HepG2 (cell line): ENCODE results near the gene PTPN3. TPM values are rescaled to one million over a fixed set of nuclear protein-coding genes. Genes with fewer than 3 reads are reported as not detected.

Source experiments
- ARHGAP35 ChIP-seq: sonication (generic); formaldehyde crosslinking; IDR thresholded peaks from 2 replicates; pipeline ENCODE4 v1.9.0; 2022; ENCODE audit warnings: mild to moderate bottlenecking, inconsistent platforms, moderate library complexity, missing genetic modification reagents, borderline replicate concordance
- CCAR2 ChIP-seq: fragments of 200-400 bp; formaldehyde crosslinking; optimal IDR thresholded peaks from 2 replicates; pipeline ENCODE3; 2018; ENCODE audit warnings: low read depth, mild to moderate bottlenecking, low read length, moderate library complexity
- CHD2 ChIP-seq: IDR thresholded peaks from 2 replicates; pipeline ENCODE4 v1.6.1; 2011; ENCODE audit warnings: low read depth, low read length, improper control_type of control experiment
- JUN ChIP-seq: sonication (generic); formaldehyde crosslinking; IDR thresholded peaks from 2 replicates; pipeline ENCODE4 v1.4.0; 2020; ENCODE audit warnings: mild to moderate bottlenecking, missing genetic modification reagents
- MEIS1 ChIP-seq: sonication (generic); formaldehyde crosslinking; IDR thresholded peaks from 2 replicates; pipeline ENCODE4 v1.9.0; 2021; ENCODE audit warnings: mild to moderate bottlenecking, missing genetic modification reagents, moderate library complexity, borderline replicate concordance
- MTA3 ChIP-seq: sonication (generic); formaldehyde crosslinking; IDR thresholded peaks from 2 replicates; pipeline ENCODE4 v1.4.0; 2020; ENCODE audit warnings: missing genetic modification reagents
- RARG ChIP-seq: sonication (generic); formaldehyde crosslinking; IDR thresholded peaks from 2 replicates; pipeline ENCODE4 v1.4.0; 2020; ENCODE audit warnings: low read depth, mild to moderate bottlenecking, missing genetic modification reagents
- REL ChIP-seq: sonication (generic); formaldehyde crosslinking; conservative IDR thresholded peaks from 2 replicates; pipeline ENCODE4 v1.8.0; 2022; ENCODE audit warnings: mild to moderate bottlenecking, missing genetic modification reagents, moderate library complexity
- RFXAP ChIP-seq: sonication (generic); formaldehyde crosslinking; IDR thresholded peaks from 2 replicates; pipeline ENCODE4 v1.4.0; 2020; ENCODE audit warnings: missing genetic modification reagents, borderline replicate concordance
- SMC3 ChIP-seq: IDR thresholded peaks from 2 replicates; pipeline ENCODE4 v1.6.1; 2011; ENCODE audit warnings: low read length, improper control_type of control experiment
- TAF15 ChIP-seq: fragments of 200-400 bp; formaldehyde crosslinking; IDR thresholded peaks from one replicate; pipeline ENCODE4 v1.6.1; 2018; ENCODE audit warnings: mild to moderate bottlenecking, low read depth, low read length; ENCODE audit not compliant: poor library complexity, severe bottlenecking
- U2AF2 ChIP-seq: fragments of 200-400 bp; formaldehyde crosslinking; IDR thresholded peaks from 2 replicates; pipeline ENCODE4 v1.6.1; 2017; ENCODE audit warnings: low read depth, mild to moderate bottlenecking, low read length
- ZBTB20 ChIP-seq: sonication (generic); formaldehyde crosslinking; IDR thresholded peaks from 2 replicates; pipeline ENCODE4 v1.8.1; 2023; ENCODE audit warnings: missing genetic modification reagents, low read depth, mild to moderate bottlenecking, borderline replicate concordance
- ZNF180 ChIP-seq: sonication (generic); formaldehyde crosslinking; IDR thresholded peaks from 2 replicates; pipeline ENCODE4 v1.4.0; 2020; ENCODE audit warnings: low read depth, missing genetic modification reagents, borderline replicate concordance
- ZNF234 ChIP-seq: sonication (generic); formaldehyde crosslinking; conservative IDR thresholded peaks from 2 replicates; pipeline ENCODE4 v1.5.1; 2020; ENCODE audit warnings: mild to moderate bottlenecking, missing genetic modification reagents
- ZNF34 ChIP-seq: sonication (generic); formaldehyde crosslinking; IDR thresholded peaks from 2 replicates; pipeline ENCODE4 v1.4.0; 2020; ENCODE audit warnings: mild to moderate bottlenecking, missing genetic modification reagents, borderline replicate concordance
- ZNF720 ChIP-seq: sonication (generic); formaldehyde crosslinking; IDR thresholded peaks from 2 replicates; pipeline ENCODE4 v1.4.0; 2020; ENCODE audit warnings: missing genetic modification reagents
- ZNF773 ChIP-seq: sonication (generic); formaldehyde crosslinking; IDR thresholded peaks from 2 replicates; pipeline ENCODE4 v1.4.0; 2020; ENCODE audit warnings: missing genetic modification reagents, borderline replicate concordance
- ZNF780A ChIP-seq: sonication (generic); formaldehyde crosslinking; IDR thresholded peaks from 2 replicates; pipeline ENCODE4 v1.8.0; 2022; ENCODE audit warnings: mild to moderate bottlenecking, missing genetic modification reagents, moderate library complexity
- ZNF841 ChIP-seq: sonication (generic); formaldehyde crosslinking; IDR thresholded peaks from 2 replicates; pipeline ENCODE4 v1.8.1; 2023; ENCODE audit warnings: missing genetic modification reagents, borderline replicate concordance
- ZSCAN31 ChIP-seq: sonication (generic); formaldehyde crosslinking; IDR thresholded peaks from 2 replicates; pipeline ENCODE4 v1.5.0; 2020; ENCODE audit warnings: low read depth, mild to moderate bottlenecking, missing genetic modification reagents
- polyA plus RNA-seq, 8 experiments: library from polyadenylated mRNA; depleted of rRNA in 3 of 8; stranded (reverse) in 7 of 8; unstranded in 1 of 8; fragments of >200 nt; fragmentation: Illumina TruSeq in 4 of 8; extraction: Trizol in 4 of 8; gene quantifications; 2 replicates each; pipeline versions ENCODE4 v1.2.1 to v1.2.3, GENCODE V29; 2011 to 2016; ENCODE audit warnings: low read depth in 4 of 8, missing spikeins in 1 of 8, mixed read lengths in 1 of 8; ENCODE audit not compliant: insufficient read depth in 1 of 8
- total RNA-seq, 5 experiments: library from RNA; depleted of rRNA; stranded (reverse); fragments of >200 nt; fragmentation: Illumina TruSeq; extraction: Trizol; gene quantifications; 2 replicates each; pipeline ENCODE4 v1.2.3, GENCODE V29; 2016; ENCODE audit warnings: low read depth in 1 of 5
- TF ChIP-seq, protein P1 (sequence below): IDR thresholded peaks from 2 replicates; pipeline ENCODE4 v1.6.1; 2016; ENCODE audit warnings: missing compliant biosample characterization, missing genetic modification reagents, borderline replicate concordance
- TF ChIP-seq, protein P2 (sequence below): sonication (generic); formaldehyde crosslinking; IDR thresholded peaks from 2 replicates; pipeline ENCODE4 v1.8.0; 2023; ENCODE audit warnings: mild to moderate bottlenecking, missing genetic modification reagents
- TF ChIP-seq, protein P3 (sequence below): sonication (generic); formaldehyde crosslinking; IDR thresholded peaks from 2 replicates; pipeline ENCODE4 v1.4.0; 2020; ENCODE audit warnings: missing genetic modification reagents, borderline replicate concordance

Gene PTPN3
- total and polyA plus RNA-seq, 2 of the 13 experiments (the other 11 are each of a cell fraction or from before 2014, with no cell fraction given) = 5.6 to 20.5 TPM

DNA sequence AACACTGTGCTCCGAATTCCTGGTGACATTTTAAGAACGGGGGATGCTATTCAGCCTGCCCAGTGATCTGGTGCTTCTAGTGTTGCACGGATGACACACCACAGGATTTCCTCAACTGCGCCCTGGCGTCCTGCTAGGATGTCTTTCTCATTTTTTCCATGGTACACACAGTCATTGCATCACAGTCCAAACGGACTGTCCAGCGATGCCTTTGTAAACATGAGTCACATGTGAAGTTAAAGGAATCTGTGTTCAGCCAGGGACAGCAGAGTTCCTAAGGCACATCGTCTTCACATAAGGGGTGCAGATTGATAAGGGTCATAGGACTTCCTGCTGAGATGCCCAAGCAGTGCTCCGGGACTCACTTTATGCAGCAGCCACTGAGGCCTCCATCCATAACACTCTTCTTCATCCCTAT, 9.3 kb upstream of the PTPN3 start (continued):
- TF ChIP-seq, protein P1, sequence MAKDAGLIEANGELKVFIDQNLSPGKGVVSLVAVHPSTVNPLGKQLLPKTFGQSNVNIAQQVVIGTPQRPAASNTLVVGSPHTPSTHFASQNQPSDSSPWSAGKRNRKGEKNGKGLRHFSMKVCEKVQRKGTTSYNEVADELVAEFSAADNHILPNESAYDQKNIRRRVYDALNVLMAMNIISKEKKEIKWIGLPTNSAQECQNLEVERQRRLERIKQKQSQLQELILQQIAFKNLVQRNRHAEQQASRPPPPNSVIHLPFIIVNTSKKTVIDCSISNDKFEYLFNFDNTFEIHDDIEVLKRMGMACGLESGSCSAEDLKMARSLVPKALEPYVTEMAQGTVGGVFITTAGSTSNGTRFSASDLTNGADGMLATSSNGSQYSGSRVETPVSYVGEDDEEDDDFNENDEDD (CRISPR knock-in tag) = peak; percentile 33; the same call in 1 of the 2 replicates
- no peak for TF ChIP-seq ZNF234 (CRISPR knock-in tag)
- TF ChIP-seq RARG = no peak
- TF ChIP-seq ZNF773 = no peak
- TF ChIP-seq ZNF720 (CRISPR knock-in tag) = no peak
- no peak for TF ChIP-seq ARHGAP35 (CRISPR knock-in tag)
- TF ChIP-seq ZNF34 (CRISPR knock-in tag) = no peak
- TF ChIP-seq, protein P2, sequence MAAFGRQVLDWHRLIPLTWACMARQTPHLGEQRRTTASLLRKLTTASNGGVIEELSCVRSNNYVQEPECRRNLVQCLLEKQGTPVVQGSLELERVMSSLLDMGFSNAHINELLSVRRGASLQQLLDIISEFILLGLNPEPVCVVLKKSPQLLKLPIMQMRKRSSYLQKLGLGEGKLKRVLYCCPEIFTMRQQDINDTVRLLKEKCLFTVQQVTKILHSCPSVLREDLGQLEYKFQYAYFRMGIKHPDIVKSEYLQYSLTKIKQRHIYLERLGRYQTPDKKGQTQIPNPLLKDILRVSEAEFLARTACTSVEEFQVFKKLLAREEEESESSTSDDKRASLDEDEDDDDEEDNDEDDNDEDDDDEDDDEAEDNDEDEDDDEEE (CRISPR knock-in tag) = no peak
- TF ChIP-seq JUN (CRISPR knock-in tag) = peak; percentile 89; the same call in 1 of the 2 replicates
- peak; percentile 85; the same call in 1 of the 2 replicates for TF ChIP-seq ZBTB20
- no peak for TF ChIP-seq REL
- TF ChIP-seq RFXAP (CRISPR knock-in tag) = no peak
- no peak for TF ChIP-seq U2AF2
- no peak for TF ChIP-seq ZNF841 (CRISPR knock-in tag)
- TF ChIP-seq SMC3 = peak; percentile 34; the same call in 1 of the 2 replicates
- peak; percentile 36 for TF ChIP-seq CCAR2
- TF ChIP-seq, protein P3, sequence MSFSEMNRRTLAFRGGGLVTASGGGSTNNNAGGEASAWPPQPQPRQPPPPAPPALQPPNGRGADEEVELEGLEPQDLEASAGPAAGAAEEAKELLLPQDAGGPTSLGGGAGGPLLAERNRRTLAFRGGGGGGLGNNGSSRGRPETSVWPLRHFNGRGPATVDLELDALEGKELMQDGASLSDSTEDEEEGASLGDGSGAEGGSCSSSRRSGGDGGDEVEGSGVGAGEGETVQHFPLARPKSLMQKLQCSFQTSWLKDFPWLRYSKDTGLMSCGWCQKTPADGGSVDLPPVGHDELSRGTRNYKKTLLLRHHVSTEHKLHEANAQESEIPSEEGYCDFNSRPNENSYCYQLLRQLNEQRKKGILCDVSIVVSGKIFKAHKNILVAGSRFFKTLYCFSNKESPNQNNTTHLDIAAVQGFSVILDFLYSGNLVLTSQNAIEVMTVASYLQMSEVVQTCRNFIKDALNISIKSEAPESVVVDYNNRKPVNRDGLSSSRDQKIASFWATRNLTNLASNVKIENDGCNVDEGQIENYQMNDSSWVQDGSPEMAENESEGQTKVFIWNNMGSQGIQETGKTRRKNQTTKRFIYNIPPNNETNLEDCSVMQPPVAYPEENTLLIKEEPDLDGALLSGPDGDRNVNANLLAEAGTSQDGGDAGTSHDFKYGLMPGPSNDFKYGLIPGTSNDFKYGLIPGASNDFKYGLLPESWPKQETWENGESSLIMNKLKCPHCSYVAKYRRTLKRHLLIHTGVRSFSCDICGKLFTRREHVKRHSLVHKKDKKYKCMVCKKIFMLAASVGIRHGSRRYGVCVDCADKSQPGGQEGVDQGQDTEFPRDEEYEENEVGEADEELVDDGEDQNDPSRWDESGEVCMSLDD (CRISPR knock-in tag) = no peak
- no peak for TF ChIP-seq TAF15
- TF ChIP-seq CHD2 = no peak
- TF ChIP-seq MEIS1 (CRISPR knock-in tag) = peak; percentile 48; the same call in 1 of the 2 replicates
- TF ChIP-seq ZNF780A = peak; percentile 80; the same call in 1 of the 2 replicates
- TF ChIP-seq MTA3 = no peak
- no peak for TF ChIP-seq ZSCAN31 (CRISPR knock-in tag)
- no peak for TF ChIP-seq ZNF180
